GM18508 (cell line): ENCODE data around the gene LRP1.

Experiments
- ATAC-seq: cut with Tn5 transposase; IDR thresholded peaks from one replicate; pipeline ENCODE4 v1.9.1; 2021; ENCODE audit warnings: moderate number of reproducible peaks; ENCODE audit not compliant: insufficient read depth, unreplicated experiment

Gene LRP1

DNA sequence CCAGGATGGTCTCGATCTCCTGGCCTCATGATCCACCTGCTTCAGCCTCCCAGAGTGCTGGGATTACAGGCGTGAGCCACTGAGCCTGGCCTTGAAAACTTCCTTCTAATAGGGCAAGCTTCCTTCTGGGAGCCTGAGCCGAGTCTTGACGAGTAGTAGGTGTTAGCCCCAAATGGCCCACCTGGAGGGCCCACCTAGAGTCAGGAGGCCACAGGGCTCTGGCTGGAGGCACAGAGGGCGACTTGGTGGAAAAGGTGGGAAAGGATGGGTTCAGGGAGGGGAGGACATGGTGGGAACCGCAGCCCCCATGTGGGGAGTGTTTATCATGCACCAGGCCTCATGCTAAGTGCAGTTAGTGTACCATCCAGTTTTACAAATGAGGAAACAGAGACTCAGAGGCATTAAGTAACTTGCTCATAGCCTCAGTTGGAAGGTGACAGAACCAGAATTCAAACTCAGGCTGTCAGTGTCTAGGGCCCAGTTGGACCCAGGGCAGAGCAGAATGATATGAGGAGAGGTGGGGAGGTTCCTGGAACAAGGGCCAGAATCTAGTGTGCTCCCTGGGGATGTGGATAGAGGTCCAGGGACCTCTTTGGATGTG is 22.2 kb downstream of the LRP1 start:
- ATAC-seq = no peak

DNA sequence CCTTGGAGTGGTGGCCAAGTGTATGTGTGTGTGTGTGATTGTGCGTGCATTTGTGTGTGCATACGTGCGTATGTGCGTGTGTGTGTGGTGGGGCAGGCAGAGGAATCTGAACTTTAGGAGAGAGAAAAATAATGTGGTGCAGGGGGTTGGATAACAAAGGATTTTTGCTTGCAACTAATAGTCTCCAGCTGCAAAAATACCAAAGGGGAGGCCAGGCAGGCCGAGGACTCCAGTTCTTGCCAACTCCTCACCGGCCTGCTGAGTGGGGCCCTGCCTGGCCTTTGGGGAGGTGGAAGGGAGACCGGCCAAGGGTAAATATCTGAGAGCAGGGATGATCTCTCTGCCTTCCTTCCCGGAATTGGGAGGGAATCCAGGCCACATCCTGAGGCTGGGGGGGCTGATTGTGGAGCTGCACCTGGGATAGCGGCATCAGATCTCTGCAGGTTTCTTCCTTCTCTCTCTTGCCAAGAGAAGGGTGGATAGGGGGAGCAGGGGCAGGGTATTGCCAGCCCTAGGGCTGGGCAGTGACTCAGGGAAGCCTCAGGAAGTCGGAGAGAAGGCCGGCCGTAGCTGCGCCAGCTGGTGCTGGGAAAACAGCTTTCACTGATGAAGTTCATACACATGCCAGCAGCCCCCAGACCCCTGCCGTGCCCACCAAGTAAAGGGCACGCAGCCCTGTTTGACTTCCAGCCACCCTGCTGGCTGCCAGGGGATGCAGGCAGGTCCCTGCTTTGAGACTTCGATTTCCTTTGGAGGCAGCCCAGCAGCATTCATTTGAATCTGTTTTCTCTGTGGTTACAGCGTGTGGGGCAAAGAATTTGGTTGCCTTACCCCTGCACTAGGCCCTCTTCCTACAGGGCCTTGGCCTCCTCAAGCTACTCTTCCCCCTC is 23.7 kb downstream of the LRP1 start:
- ATAC-seq = no peak

DNA sequence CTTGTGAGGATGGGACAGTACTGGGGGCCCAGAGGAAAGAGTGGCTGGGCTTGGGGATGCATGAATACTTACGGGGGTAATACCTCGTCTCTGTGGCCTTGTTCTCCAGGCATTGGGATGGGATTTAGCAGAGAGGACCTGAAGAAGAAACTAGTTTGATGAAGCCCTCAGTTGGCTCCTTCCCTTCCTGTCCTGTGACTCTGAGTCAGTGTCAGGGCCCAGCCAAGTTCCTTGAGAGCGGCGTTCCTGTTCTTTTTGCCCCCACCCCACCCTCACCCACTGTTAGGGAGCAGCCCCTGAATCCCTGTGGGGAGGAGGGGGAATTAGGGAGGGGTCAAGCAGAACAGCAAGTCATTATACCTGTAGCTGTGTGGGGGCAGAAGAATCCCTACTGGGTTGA is 24.4 kb downstream of the LRP1 start:
- ATAC-seq = no peak

DNA sequence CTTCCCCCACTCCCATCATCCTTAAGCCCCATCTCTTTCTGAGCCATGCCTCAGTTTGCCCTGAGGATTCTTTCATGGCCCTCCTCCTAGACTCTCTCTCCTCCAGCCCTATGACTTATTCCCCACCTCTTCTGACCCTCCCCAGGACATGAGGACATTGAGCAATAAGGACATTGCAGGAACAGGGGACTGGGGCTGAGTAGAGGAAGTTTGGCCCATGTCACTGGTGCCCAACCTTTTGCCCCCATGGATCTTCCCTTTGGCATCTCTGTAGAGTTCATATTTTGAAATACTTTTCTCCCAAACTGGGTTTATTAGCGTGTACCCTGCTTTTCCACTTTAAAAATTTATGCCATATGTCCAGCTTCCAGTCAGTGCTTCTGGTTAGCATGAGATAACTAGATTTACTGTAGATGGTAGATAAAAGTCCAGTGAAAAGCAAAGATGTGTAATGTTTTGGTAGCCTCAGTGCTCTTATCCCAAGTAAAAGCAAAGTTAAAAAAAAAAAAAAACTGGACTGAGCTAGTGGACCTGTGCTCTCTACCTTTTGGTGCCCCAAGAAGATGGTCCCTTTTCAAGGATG is 25.2 kb downstream of the LRP1 start:
- ATAC-seq = no peak

DNA sequence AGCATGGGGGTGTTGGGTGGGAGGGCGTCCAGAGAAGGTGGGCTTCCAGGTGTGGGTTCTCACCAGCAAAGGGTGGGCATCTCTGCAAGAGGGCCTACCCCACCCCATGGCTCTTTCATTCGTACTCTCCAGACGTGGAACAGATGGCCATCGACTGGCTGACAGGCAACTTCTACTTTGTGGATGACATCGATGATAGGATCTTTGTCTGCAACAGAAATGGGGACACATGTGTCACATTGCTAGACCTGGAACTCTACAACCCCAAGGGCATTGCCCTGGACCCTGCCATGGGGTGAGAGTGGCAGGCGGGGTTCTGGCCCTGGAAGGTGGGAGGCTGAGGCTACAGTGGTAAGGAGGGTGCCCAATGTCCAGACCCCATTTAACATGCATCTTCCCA is 25.8 kb downstream of the LRP1 start:
- ATAC-seq = no peak

DNA sequence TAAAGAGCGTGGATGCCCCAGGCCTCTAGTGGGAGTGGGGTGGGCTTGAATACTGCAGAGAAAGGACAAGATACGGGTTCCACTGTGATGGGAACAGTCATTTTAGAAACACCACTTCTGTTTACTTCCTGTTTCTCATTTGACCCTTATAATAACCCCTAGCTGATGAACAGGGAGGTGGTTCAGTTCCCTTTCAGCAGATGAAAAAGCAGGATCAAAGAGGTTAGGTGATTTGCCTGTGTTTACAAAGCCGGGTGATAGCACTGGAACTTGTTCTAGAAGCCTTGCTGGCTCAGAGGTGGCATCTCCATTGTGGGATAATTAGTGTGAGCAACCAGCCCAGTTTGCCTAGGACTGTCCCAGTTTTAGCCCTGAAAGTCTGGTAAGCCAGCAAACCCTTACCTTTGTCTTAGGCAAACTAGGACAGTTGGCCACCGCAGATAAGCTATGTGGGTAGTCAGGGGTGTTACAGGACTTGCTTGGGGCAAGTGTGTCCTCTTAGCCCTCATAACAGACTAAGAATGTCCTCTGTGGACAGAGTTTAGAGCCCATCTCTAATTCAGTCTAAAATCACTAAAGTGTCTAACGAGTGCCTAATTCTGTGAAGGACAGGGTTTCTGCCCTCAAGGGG is 26.6 kb downstream of the LRP1 start:
- ATAC-seq = no peak

DNA sequence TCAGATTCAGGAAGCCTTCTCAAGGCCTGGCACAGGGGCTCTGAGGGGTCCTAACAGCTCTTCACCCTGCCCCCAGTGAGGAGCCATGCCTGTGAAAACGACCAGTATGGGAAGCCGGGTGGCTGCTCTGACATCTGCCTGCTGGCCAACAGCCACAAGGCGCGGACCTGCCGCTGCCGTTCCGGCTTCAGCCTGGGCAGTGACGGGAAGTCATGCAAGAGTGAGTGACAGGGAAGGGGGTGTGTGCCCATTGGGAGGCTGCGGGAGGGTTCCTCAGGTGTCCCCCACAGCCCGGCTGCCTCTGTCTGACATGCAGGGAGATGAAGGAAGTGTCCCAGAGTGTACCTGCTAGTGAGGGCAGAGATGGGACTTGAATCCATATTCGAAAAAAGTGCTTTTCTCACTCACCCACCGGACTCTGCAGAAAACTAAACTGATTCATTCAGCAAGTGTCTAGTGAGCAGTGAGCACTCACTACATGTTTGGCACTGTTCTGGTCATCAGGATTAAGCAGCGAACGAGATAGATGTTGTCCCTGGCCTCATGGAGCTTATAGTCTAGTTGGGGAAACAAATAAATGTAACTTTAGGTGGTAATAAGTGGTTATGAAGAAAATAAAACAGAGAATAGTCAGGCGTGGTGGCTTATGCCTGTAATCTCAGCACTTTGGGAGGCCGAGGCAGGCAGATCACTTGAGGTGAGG is 28.6 kb downstream of the LRP1 start:
- no peak for ATAC-seq

DNA sequence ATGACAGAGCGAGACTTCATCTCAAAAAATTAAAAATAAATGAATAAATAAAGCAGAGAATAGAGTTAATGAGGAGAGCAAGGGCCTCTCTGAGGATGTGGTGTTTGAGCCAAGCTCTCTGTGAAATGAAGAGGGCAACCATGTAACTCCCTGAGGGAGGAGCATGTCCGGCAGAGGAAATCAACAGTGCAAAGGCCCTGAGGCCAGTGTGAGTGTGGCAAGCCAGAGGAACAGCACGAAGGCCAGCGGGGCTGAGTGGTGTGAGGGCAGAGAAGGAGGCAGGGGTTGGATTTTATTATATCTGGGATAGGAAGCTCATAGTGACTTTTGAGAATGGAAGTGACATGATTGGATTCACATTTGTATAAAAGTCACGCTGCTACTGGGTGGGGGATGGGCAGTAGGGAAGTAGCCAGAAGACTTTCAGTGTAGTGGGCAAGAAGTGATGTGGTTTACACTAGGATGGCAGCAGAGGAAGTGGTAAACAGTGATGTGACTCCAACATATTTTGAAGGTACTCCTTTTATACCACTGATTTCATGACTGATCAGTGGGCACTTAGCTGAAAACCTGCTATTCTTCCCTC is 29.4 kb downstream of the LRP1 start:
- no peak for ATAC-seq

DNA sequence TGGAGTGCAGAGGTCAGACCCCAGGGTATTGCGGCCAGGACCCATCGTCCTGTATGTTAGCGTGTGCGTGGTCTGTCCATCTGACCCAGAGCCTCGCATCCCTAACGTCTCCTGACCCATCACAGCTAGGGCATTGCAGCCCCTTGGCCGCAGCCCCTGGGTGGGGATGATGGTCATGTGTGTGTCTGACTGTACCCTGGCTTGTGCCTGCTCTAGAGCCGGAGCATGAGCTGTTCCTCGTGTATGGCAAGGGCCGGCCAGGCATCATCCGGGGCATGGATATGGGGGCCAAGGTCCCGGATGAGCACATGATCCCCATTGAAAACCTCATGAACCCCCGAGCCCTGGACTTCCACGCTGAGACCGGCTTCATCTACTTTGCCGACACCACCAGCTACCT is 29.9 kb downstream of the LRP1 start:
- no peak for ATAC-seq

DNA sequence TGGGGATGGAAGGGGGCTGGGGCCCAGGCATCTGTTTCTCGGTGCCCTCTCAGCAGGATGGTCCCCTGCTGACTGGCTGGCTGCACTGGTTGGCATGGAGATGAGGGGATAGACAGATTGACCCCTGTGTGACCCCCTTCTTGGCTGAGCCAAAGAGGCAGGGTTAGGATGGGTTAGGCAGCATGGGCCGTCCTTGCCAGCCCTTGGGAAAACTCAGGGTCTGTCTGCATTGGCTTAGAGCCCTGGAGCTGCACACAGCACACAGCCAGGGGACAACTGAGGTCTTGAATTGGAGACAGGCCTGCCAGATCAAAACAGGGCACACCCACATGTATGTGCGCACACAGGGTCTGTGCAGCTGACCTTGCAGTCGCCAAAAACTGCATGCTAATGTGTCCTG is 30.4 kb downstream of the LRP1 start:
- no peak for ATAC-seq

DNA sequence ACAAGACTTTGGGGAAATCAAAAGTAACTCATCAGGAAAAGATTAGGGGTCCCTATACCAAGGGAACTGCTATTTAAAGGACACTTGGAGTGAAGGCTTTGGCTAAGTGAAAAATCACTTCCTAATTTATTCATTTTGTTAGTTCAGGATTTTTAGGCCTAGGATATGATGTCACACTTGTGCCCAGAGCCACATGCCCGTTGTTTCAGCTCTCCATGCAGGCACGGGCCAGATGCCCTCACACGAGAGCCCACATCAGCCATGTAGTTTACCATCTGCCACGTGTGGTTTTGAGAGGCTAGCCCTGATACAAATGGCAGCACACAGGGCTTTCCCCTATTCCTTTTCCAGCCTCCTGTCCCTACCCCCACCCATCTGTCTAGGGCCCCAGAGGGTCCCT is 31.0 kb downstream of the LRP1 start:
- ATAC-seq = no peak

DNA sequence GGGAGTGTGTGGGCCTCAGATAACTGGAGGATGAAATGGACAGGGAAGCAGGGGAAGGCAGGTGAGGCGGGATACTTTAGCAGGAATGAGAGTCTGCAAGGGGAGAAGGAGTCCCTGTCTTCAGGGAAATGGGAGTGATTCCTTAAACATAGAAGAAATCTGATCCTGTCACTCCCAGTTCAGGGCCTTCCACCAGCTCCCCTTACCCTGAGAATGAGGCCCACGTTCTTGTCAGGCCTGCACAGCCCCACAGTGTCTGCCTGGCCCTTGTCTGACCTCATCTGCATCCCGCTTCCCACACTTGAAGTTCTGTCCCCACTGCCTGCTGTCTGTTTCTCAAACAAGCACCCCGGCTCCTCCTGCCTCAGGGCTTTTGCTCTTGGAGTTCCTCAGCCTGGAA is 31.8 kb downstream of the LRP1 start:
- no peak for ATAC-seq

DNA sequence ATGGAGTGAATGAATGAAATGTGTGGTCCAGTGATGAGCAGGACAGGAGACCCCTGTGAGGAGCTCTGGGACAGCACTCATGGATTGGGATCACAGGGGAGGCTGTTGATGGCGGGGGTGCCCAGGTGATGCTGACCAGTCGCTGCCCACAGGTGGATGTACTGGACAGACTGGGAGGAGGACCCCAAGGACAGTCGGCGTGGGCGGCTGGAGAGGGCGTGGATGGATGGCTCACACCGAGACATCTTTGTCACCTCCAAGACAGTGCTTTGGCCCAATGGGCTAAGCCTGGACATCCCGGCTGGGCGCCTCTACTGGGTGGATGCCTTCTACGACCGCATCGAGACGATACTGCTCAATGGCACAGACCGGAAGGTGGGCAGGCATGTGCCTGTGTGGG is 32.5 kb downstream of the LRP1 start:
- ATAC-seq = no peak

DNA sequence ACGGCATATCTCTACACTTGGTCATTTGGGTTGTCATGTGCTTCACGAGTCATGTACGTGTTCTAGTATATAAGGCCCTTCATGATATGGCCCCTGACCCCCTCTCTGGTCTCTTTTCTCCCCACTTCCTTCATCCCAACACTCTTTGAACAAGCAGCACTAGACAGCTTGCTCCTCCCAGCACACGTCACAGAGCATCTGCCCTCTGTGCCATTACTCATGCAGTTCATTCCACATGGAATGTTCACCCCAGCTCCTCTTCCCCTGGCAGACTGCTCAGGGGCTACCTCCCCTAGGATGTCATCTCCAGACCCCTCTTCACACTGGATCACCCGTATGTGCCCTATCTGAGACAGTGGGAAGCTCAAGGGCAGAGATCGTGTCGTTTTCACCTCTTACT is 33.2 kb downstream of the LRP1 start:
- no peak for ATAC-seq

DNA sequence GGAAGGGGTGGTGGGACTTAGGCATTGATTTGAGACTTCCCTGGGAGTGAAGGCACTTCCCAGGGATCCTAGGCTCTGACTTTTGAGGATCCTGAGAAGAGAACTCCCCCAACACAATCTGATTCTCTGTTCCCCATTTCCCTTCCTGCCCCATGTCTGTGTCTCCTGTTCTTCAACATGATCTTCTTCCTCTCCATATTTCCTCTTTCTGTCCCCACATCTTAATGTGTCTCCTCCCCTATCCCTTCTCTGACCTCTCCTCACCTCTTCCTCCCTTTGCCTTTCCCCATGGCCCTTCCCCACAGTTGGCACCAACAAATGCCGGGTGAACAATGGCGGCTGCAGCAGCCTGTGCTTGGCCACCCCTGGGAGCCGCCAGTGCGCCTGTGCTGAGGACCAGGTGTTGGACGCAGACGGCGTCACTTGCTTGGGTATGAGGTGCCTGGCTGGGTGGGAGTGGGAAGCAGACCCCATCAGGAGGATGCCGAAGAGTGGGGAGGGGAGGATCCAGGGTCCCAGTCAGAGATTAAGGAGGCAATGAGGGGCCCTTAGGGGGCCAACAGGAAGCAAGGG is 34.4 kb downstream of the LRP1 start:
- no peak for ATAC-seq

DNA sequence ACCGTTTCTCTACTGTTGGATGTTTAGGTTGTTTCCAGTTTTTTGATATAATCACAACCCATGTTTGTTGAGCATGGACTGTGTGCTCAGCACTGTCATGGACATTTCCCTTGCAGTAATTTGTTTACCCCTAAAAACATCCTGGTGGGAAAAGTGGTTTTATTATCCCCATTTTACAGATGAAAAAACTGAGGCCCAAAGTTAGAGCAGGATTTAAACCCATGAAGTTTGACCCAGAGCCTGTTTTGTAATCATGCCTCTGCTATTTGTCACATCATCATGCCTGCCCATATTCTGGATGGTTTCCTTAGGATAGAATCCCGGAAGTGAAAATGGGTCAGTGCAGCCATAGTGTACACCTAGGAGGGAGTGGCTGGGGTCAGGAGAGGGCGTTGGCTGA is 36.2 kb downstream of the LRP1 start:
- ATAC-seq = no peak

DNA sequence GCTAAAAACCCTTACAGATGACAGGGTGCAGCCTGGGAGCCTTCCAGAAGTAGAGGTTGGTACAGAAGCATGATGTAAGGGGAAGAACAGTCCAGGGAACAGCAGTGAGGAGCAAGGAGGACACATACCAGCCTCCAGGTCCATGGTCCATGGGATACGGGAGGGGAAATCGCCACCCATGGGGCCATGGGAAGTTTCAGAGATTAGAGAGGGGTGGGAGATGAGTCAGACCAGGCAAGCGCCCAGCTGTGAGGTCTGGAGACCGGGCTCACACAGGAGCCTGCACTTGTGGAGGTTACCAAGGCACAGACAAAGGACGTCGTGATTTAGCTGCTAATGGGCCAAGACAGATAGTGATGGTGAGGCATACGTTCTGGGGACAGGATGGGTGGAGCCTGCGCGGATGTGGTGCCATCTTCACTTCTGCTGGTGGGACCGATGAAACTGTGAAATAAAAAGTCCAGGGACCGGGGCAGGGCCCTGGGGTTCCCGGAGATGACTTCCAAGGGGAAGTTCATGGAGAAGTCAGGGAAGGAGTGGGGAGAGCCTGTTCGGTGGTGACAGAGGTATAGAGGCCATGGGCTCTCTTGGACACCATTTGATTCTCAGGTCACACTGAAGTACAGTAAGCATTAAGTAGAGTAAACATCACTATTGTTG is 36.8 kb downstream of the LRP1 start:
- no peak for ATAC-seq

DNA sequence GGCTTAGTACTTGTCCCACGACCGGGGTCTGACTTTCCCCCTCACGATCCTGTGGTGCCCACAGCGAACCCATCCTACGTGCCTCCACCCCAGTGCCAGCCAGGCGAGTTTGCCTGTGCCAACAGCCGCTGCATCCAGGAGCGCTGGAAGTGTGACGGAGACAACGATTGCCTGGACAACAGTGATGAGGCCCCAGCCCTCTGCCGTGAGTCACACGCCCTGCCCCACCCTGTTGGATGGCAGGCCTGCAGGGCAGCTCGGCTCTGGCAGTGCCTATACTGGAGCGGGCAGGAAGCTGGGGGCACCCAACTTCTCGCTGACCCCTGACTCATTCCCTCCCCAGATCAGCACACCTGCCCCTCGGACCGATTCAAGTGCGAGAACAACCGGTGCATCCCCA is 37.5 kb downstream of the LRP1 start:
- no peak for ATAC-seq

DNA sequence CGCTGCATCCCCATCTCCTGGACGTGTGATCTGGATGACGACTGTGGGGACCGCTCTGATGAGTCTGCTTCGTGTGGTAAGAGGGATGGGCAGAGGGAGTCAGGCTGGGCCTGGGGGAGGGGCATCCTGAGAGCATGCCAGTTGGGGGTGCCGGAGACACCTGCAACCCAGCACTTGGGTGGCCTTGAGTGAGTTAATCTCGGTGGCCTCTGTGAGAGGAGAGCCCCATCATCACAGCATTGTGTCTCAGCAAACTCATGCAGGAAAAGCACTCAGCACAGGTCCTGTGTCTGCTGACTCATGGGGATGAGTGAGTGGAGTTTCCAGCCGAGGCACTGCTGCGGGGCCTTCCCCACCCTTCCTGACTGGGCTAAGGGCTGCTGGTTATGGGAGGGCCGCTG is 38.7 kb downstream of the LRP1 start:
- ATAC-seq = no peak
